NCI-H2029 treated with DMSO at 0.1 percent for 48 hours (cell line): Measurements from ENCODE around the gene SMIM24.
"Not testable (repeated sequence)": the region's sequence is repeated elsewhere in the genome, so short reads cannot be mapped to it uniquely, and the experiment has no call there.

Source experiments
- DNase-seq: peaks from one replicate; lab custom pipeline; 2025; lab: John Stamatoyannopoulos, UW

SMIM24 gene

GRCh38 chr19:3455960-3456601 is 24.2 kb downstream of the SMIM24 start:
- DNase-seq: no peak

GRCh38 chr19:3455393-3455955 is 24.9 kb downstream of the SMIM24 start:
- DNase-seq: no peak

GRCh38 chr19:3454656-3455392 is 25.5 kb downstream of the SMIM24 start:
- no peak for DNase-seq

GRCh38 chr19:3453840-3454239 is 26.5 kb downstream of the SMIM24 start:
- DNase-seq: no peak

- not testable (repeated sequence) for DNase-seq
Measured at GRCh38 chr19:3452942-3453214, 27.4 kb downstream of the SMIM24 start.

- no peak for DNase-seq
Measured at GRCh38 chr19:3452171-3452941, 28.0 kb downstream of the SMIM24 start.

GRCh38 chr19:3451451-3451866 is 28.9 kb downstream of the SMIM24 start:
- DNase-seq: no peak

- DNase-seq: no peak
Measured at GRCh38 chr19:3450796-3451411, 29.4 kb downstream of the SMIM24 start.

GRCh38 chr19:3448616-3449334 is 31.6 kb downstream of the SMIM24 start:
- DNase-seq: no peak

GRCh38 chr19:3446657-3447056 is 33.7 kb downstream of the SMIM24 start:
- DNase-seq: not testable (repeated sequence)

GRCh38 chr19:3444695-3445234 is 35.6 kb downstream of the SMIM24 start:
- no peak for DNase-seq

- no peak for DNase-seq
Measured at GRCh38 chr19:3443840-3444694, 36.3 kb downstream of the SMIM24 start.

GRCh38 chr19:3442487-3443071 is 37.7 kb downstream of the SMIM24 start:
- no peak for DNase-seq

GRCh38 chr19:3441986-3442329 is 38.4 kb downstream of the SMIM24 start:
- no peak for DNase-seq

- DNase-seq: no peak
Measured at GRCh38 chr19:3441089-3441985, 39.0 kb downstream of the SMIM24 start.

- no peak for DNase-seq
Measured at GRCh38 chr19:3440082-3440481, 40.2 kb downstream of the SMIM24 start.

- peak; percentile 93 for DNase-seq
Measured at GRCh38 chr19:3434630-3435553, 45.4 kb downstream of the SMIM24 start.
